Muscle of leg (tissue), 11 donors: ENCODE data around the gene GSE1. TPM values are rescaled to one million over a fixed set of nuclear protein-coding genes. Genes with fewer than 3 reads are reported as not detected.

Source experiments
- DNase-seq: peaks from one replicate; pipeline ENCODE4 v3.0.0; 2013
- H3K27ac ChIP-seq: one replicate; pipeline ENCODE4 v1.5.1; 2013; ENCODE audit warnings: mild to moderate bottlenecking, low read length, control low read depth
- H3K27me3 ChIP-seq: one replicate; pipeline ENCODE4 v1.6.1; 2013; ENCODE audit warnings: low read length; ENCODE audit not compliant: control insufficient read depth, insufficient read depth
- H3K36me3 ChIP-seq: one replicate; pipeline ENCODE4 v1.6.1; 2013; ENCODE audit warnings: low read length; ENCODE audit not compliant: control insufficient read depth, insufficient read depth
- H3K4me1 ChIP-seq: one replicate; pipeline ENCODE4 v1.6.1; 2013; ENCODE audit warnings: low read length; ENCODE audit not compliant: control insufficient read depth, insufficient read depth
- H3K4me3 ChIP-seq: one replicate; pipeline ENCODE4 v1.5.1; 2013; ENCODE audit warnings: low read length, control low read depth
- H3K9me3 ChIP-seq: replicated peaks from 2 replicates; pipeline ENCODE4 v1.6.1; 2013; ENCODE audit warnings: low read depth, low read length; ENCODE audit not compliant: control insufficient read depth
- WGBS: methylation state at CpG from one replicate; pipeline ENCODE4 v1.1.5; 2013; ENCODE audit warnings: missing lambda C conversion rate; ENCODE audit not compliant: insufficient coverage; 5-methylcytosine and 5-hydroxymethylcytosine counted together
- polyA plus RNA-seq, 8 donors: library from polyadenylated mRNA; unstranded; fragments of 120-200 nt; gene quantifications; one replicate each; pipeline versions ENCODE4 v1.2.1 to v1.2.3, GENCODE V29; 2013; ENCODE audit warnings: inconsistent platforms in 1 of 8, low replicate concordance in 1 of 8; ENCODE audit not compliant: insufficient read length in 8 of 8, insufficient read depth in 1 of 8
- total RNA-seq: library from RNA; stranded (reverse); fragments of 120-200 nt; gene quantifications from one replicate; pipeline ENCODE4 v1.2.4, GENCODE V29; 2013

The GSE1 gene
- total and polyA plus RNA-seq, 9 donors, result 32.4 to 67.4 (median 47.3) TPM

GRCh38 chr16:85619101-85619891 is 6.2 kb downstream of the GSE1 start:
- peaks cover 63% of the 10 kb centered on the region for H3K4me1 ChIP-seq
- no peaks in the 10 kb centered on the region for H3K36me3 ChIP-seq
- H3K27me3 ChIP-seq, result peaks cover 5% of the 10 kb centered on the region
- no peak for DNase-seq
- 75% methylated on average over 13 of the region's 28 CpGs for WGBS
- H3K27ac ChIP-seq, result no peak overlapping the region
- H3K4me3 ChIP-seq, result no peak overlapping the region
- H3K9me3 ChIP-seq, result no peaks in the 10 kb centered on the region

- Histone ChIP-seq H3K4me3 (no peak overlapping the region), H3K27ac (no peak overlapping the region), H3K36me3 (no peaks in the 10 kb centered on the region), H3K27me3 (no peaks in the 10 kb centered on the region), H3K4me1 (peaks cover 63% of the 10 kb centered on the region), H3K9me3 (no peaks in the 10 kb centered on the region)
- 91% methylated on average over 15 of the region's 16 CpGs for WGBS
- DNase-seq, result no peak
Measured at GRCh38 chr16:85620374-85620773, 7.3 kb downstream of the GSE1 start.

GRCh38 chr16:85621698-85622428 is 8.7 kb downstream of the GSE1 start:
- Histone ChIP-seq H3K9me3 (no peaks in the 10 kb centered on the region), H3K27me3 (no peaks in the 10 kb centered on the region), H3K36me3 (no peaks in the 10 kb centered on the region), H3K4me3 (no peak overlapping the region), H3K27ac (no peak overlapping the region), H3K4me1 (peaks cover 63% of the 10 kb centered on the region)
- 69% methylated on average over 3 of the region's 13 CpGs for WGBS
- DNase-seq, result no peak

- DNase-seq, result no peak
Measured at GRCh38 chr16:85622683-85623082, 9.6 kb downstream of the GSE1 start.

GRCh38 chr16:85623250-85623649 is 10.1 kb downstream of the GSE1 start:
- Histone ChIP-seq H3K36me3 (no peaks in the 10 kb centered on the region), H3K4me1 (peaks cover 62% of the 10 kb centered on the region), H3K27ac (no peak overlapping the region), H3K4me3 (no peak overlapping the region), H3K9me3 (no peaks in the 10 kb centered on the region), H3K27me3 (no peaks in the 10 kb centered on the region)
- WGBS, result 91% methylated on average over 10 of the region's 11 CpGs
- DNase-seq, result no peak

More at GRCh38 chr16:85622683-85623082, 9.6 kb downstream of the GSE1 start:
- peaks cover 61% of the 10 kb centered on the region for H3K4me1 ChIP-seq
- no peaks in the 10 kb centered on the region for H3K9me3 ChIP-seq
- no peaks in the 10 kb centered on the region for H3K36me3 ChIP-seq
- no peaks in the 10 kb centered on the region for H3K27me3 ChIP-seq
- WGBS, result 31% methylated on average over 3 of the region's 6 CpGs
- no peak overlapping the region for H3K4me3 ChIP-seq
- no peak overlapping the region for H3K27ac ChIP-seq

- no peak overlapping the region for H3K27ac ChIP-seq
- no peaks in the 10 kb centered on the region for H3K36me3 ChIP-seq
- H3K27me3 ChIP-seq, result no peaks in the 10 kb centered on the region
- H3K4me3 ChIP-seq, result no peak overlapping the region
- no peak for DNase-seq
- 87% methylated on average over 17 of the region's 21 CpGs for WGBS
- no peaks in the 10 kb centered on the region for H3K9me3 ChIP-seq
- peaks cover 70% of the 10 kb centered on the region for H3K4me1 ChIP-seq
Measured at GRCh38 chr16:85623997-85624601, 11.0 kb downstream of the GSE1 start.

GRCh38 chr16:85624646-85625045 is 11.5 kb downstream of the GSE1 start:
- Histone ChIP-seq H3K36me3 (no peaks in the 10 kb centered on the region), H3K4me3 (no peak overlapping the region), H3K27me3 (no peaks in the 10 kb centered on the region), H3K4me1 (peaks cover 70% of the 10 kb centered on the region), H3K9me3 (peaks cover 4% of the 10 kb centered on the region), H3K27ac (peak overlapping the region; percentile 20)
- 80% methylated on average over 14 of the region's 17 CpGs for WGBS
- DNase-seq, result no peak

- H3K4me3 ChIP-seq, result no peak overlapping the region
- peaks cover 68% of the 10 kb centered on the region for H3K4me1 ChIP-seq
- H3K27ac ChIP-seq, result peak overlapping the region; percentile 20
- WGBS, result 53% methylated on average over 27 of the region's 27 CpGs
- H3K9me3 ChIP-seq, result peaks cover 8% of the 10 kb centered on the region
- H3K36me3 ChIP-seq, result no peaks in the 10 kb centered on the region
- peak; percentile 51 for DNase-seq
- H3K27me3 ChIP-seq, result no peaks in the 10 kb centered on the region
Measured at GRCh38 chr16:85625053-85625452, 11.9 kb downstream of the GSE1 start.

- Histone ChIP-seq H3K27ac (no peak overlapping the region), H3K9me3 (peaks cover 10% of the 10 kb centered on the region), H3K27me3 (no peaks in the 10 kb centered on the region), H3K4me1 (peaks cover 68% of the 10 kb centered on the region), H3K36me3 (no peaks in the 10 kb centered on the region), H3K4me3 (no peak overlapping the region)
- DNase-seq, result no peak
- 90% methylated on average over 18 of the region's 18 CpGs for WGBS
Measured at GRCh38 chr16:85625485-85626117, 12.5 kb downstream of the GSE1 start.
